AG09309 (cell line): ENCODE data around the gene ATP10A.

ENCODE experiments used
- DNase-seq: peaks from one replicate; pipeline ENCODE4 v3.0.0-alpha.2; 2010; ENCODE audit warnings: low read depth
- H3K4me3 ChIP-seq: 2 replicates; pipeline ENCODE4 v1.5.1; 2011; ENCODE audit warnings: mild to moderate bottlenecking, low read depth, low read length, moderate library complexity; ENCODE audit not compliant: control insufficient read depth
- CTCF ChIP-seq: IDR thresholded peaks from 2 replicates; pipeline ENCODE4 v1.5.1; 2011; ENCODE audit warnings: mild to moderate bottlenecking, low read depth, low read length, inconsistent platforms; ENCODE audit not compliant: insufficient read depth, control insufficient read depth; ENCODE audit errors: missing control alignments

The ATP10A gene

GRCh38 chr15:25877681-25878080 is 14.6 kb upstream of the ATP10A start:
- TF ChIP-seq CTCF: no peak
- no peak overlapping the region for H3K4me3 ChIP-seq
- no peak for DNase-seq

DNA sequence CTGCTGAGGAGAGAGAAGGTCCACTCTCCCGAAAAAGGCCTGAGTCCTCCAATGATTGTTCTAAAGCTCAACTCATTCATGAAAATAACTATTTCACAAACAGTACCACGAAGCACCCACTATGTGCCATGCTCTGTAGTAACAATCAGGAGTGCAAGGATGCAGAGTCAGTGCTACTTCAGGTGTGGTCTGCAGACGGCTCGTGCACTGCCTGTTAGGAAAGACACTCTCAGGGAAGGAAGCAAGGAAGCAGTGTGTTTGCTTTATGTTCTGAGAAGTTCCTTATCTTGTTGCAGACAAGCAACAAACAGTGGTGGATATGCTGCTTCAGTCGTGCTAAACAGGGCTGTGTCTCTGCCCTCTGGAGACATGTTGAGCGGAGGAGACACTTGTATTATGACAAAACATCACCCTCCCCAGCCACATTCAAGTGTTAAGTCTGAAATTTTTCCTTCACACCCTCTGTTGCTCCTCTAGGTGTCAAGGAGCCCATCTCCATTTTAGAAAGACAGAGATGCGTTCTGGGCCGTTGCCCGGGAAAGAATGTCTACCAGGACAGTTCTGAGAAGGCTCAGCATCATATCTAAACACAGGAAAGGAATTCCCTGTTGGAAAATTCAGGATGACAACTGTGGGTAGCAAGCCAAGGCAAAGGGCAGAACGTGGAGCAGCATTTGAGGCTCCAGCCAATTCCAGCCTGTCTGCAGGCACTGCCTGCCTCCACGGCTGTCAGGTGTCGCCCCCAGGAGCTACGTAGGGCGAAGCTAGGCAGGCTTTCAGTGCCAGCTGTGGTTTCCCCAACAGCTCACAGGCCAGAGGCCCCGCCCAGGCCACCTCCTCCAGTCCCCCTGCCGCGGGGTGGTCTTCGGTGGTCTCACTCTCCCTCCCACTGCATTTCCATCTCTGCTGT is 13.4 kb upstream of the ATP10A start:
- H3K4me3 ChIP-seq: no peak overlapping the region
- TF ChIP-seq CTCF: no peak
- DNase-seq: no peak

GRCh38 chr15:25875566-25875965 is 12.4 kb upstream of the ATP10A start:
- no peak for TF ChIP-seq CTCF
- no peak for DNase-seq
- H3K4me3 ChIP-seq: no peak overlapping the region

DNA sequence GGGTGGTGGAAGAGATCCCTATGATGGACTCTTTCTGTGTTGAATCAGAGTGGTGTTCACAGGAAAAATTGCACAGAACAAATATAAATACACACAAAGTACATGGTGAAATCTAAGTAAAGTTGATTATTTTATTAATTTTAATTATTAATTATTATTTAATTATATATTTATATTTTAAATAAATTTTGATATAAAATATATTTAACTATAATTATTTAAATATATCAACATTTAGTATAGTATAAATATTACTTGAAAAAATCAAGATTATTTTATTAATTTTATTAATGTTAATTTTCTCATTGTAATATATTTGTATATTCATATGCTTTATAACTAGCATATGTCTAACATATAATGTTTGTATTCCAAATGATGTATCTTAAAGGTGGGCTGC is 11.3 kb upstream of the ATP10A start:
- no peak for TF ChIP-seq CTCF
- no peak overlapping the region for H3K4me3 ChIP-seq
- no peak for DNase-seq

DNA sequence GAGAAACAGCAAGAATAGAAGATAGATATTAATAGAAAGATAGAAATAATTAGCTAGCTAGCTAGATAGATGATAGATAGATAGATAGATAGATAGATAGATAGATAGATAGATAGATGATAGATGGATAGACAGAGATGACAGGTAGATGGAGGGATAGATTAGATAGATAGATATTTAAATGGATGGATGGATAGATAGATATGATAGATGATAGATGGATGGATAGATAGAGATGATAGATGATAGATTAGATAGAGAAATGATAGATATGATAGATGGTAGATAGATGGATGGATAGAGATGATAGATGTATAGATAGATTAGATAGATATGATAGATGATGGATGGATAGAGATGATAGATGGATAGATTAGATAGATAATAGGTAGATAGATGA is 8.3 kb upstream of the ATP10A start:
- H3K4me3 ChIP-seq: no peak overlapping the region
- DNase-seq: no peak
- TF ChIP-seq CTCF: no peak

GRCh38 chr15:25870938-25871337 is 7.8 kb upstream of the ATP10A start:
- no peak overlapping the region for H3K4me3 ChIP-seq
- no peak for TF ChIP-seq CTCF
- no peak for DNase-seq

DNA sequence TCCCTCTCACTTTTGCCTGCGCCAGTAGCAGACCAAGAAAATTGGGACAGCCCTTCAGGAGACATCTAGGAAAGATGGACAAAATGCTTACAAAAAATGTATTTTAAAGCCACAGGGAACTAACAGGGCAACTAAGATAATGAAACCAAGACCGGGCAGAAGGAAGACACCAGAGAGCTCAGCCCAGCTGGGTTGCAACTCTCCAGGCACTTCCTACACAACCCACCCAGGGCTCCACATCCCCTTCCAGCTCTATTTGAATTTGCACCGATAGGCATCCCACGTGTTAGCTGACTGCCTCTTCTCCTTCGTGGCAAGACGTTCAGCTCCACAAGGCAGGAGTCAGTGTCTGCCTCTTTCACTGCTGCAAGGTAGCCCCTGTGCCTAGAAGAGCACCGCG is 6.6 kb upstream of the ATP10A start:
- TF ChIP-seq CTCF: no peak
- no peak for DNase-seq
- H3K4me3 ChIP-seq: no peak overlapping the region
